HG03521 (cell line): ENCODE results near the gene UQCRHL.

ENCODE experiments used
- ATAC-seq: cut with Tn5 transposase; IDR thresholded peaks from one replicate; pipeline ENCODE4 v1.9.1; 2021; ENCODE audit warnings: mild to moderate bottlenecking, moderate library complexity; ENCODE audit not compliant: unreplicated experiment

Gene UQCRHL

GRCh38 chr1:15758953-15759661, 48.3 kb downstream of the UQCRHL start:
- ATAC-seq = no peak

GRCh38 chr1:15758343-15758931, 49.0 kb downstream of the UQCRHL start, which contains the start of gene FBLIM1:
FBLIM1 (plus strand) TSS chr1:15758795; CDS start chr1:15764984, 6,189 bp downstream.
- no peak for ATAC-seq

GRCh38 chr1:15757575-15758342, 49.7 kb downstream of the UQCRHL start:
- no peak for ATAC-seq
